ENCODE results near the gene ZNF280D.

DNA sequence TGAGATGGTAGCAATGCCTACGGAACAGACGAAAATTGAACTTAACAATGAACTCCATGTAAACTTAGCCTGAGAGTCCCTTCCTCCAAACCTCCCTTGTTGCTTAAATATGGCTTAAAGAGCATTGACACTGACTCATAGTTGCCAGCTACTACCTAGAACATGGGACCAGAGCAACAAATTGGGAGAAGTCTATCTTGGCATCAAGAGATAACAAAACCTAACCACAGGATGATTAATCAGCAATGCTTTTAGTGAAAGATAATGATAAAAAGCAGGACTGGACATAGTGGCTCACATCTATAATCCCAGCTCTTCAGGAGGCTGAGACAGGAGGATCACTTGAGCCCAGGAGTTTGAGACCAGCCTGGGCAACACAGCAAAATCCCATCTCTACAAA is 150.5 kb downstream of the ZNF280D start:
- no peak for TF ChIP-seq POLR2A (IDR thresholded peaks at IDR 0.05)
- TF ChIP-seq, protein P1, sequence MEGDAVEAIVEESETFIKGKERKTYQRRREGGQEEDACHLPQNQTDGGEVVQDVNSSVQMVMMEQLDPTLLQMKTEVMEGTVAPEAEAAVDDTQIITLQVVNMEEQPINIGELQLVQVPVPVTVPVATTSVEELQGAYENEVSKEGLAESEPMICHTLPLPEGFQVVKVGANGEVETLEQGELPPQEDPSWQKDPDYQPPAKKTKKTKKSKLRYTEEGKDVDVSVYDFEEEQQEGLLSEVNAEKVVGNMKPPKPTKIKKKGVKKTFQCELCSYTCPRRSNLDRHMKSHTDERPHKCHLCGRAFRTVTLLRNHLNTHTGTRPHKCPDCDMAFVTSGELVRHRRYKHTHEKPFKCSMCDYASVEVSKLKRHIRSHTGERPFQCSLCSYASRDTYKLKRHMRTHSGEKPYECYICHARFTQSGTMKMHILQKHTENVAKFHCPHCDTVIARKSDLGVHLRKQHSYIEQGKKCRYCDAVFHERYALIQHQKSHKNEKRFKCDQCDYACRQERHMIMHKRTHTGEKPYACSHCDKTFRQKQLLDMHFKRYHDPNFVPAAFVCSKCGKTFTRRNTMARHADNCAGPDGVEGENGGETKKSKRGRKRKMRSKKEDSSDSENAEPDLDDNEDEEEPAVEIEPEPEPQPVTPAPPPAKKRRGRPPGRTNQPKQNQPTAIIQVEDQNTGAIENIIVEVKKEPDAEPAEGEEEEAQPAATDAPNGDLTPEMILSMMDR (IDR thresholded peaks at IDR 0.05): no peak
